WTC11 (cell line): ENCODE measurements around the gene MEN1. TPM values are rescaled to one million over a fixed set of nuclear protein-coding genes. Genes with fewer than 3 reads are reported as not detected.

Experiments
- ATAC-seq: fragments of 200-7000 bp; cut with Tn5 transposase; 2 replicates; pipeline ENCODE4 v1.10.0; 2021; ENCODE audit warnings: mild to moderate bottlenecking, moderate library complexity
- CTCF ChIA-PET: fragments of 300-600 bp; sonication (Branson Sonifier 250); formaldehyde crosslinking; loops from one replicate; lab custom pipeline; 2021; ENCODE audit warnings: antibody characterized with exemption; lab: Charles Lee
- POLR2A ChIA-PET: fragments of 350-600 bp; sonication (Branson Sonifier 250); formaldehyde crosslinking; loops from one replicate; lab custom pipeline; 2021; ENCODE audit warnings: antibody characterized with exemption; lab: Charles Lee
- DNase-seq: peaks from one replicate; pipeline ENCODE4 v3.0.0; 2021; ENCODE audit warnings: low spot score
- H3K27ac Mint-ChIP-seq: 2 replicates; pipeline ENCODE4 v1.8.0; 2021; ENCODE audit warnings: mixed read lengths
- H3K27me3 Mint-ChIP-seq: 2 replicates; pipeline ENCODE4 v1.8.0; 2021; ENCODE audit warnings: low read depth, mild to moderate bottlenecking, moderate library complexity, mixed read lengths
- H3K36me3 Mint-ChIP-seq: 2 replicates; pipeline ENCODE4 v1.8.0; 2021; ENCODE audit warnings: mixed read lengths
- H3K4me1 Mint-ChIP-seq: 2 replicates; pipeline ENCODE4 v1.8.0; 2022; ENCODE audit warnings: mixed read lengths
- H3K4me3 Mint-ChIP-seq: 2 replicates; pipeline ENCODE4 v1.8.0; 2021; ENCODE audit warnings: mild to moderate bottlenecking, moderate library complexity, mixed read lengths
- H3K9me3 Mint-ChIP-seq: 2 replicates; pipeline ENCODE4 v1.8.0; 2021; ENCODE audit warnings: mixed read lengths
- AR ChIP-seq: fragments of 250-450 bp; sonication (Bioruptor Pico); IDR thresholded peaks from 2 replicates; pipeline ENCODE4 v1.9.0; 2021; ENCODE audit warnings: mild to moderate bottlenecking
- IRF1 ChIP-seq: sonication (generic); formaldehyde crosslinking; IDR thresholded peaks from 2 replicates; pipeline ENCODE4 v1.8.0; 2023; ENCODE audit warnings: missing genetic modification reagents
- KAT7 ChIP-seq: sonication (generic); formaldehyde crosslinking; IDR thresholded peaks from 2 replicates; pipeline ENCODE4 v1.8.1; 2023; ENCODE audit warnings: missing genetic modification reagents, mild to moderate bottlenecking, borderline replicate concordance
- PRRX2 ChIP-seq: fragments of 250-450 bp; sonication (Bioruptor Pico); IDR thresholded peaks from 2 replicates; pipeline ENCODE4 v1.8.0; 2021; ENCODE audit warnings: mild to moderate bottlenecking
- STAT6 ChIP-seq: sonication (generic); formaldehyde crosslinking; conservative IDR thresholded peaks from 2 replicates; pipeline ENCODE4 v1.8.1; 2023; ENCODE audit warnings: mild to moderate bottlenecking, low read depth, missing genetic modification reagents, moderate library complexity
- ZMAT4 ChIP-seq: fragments of 250-450 bp; sonication (Bioruptor Pico); IDR thresholded peaks from 2 replicates; pipeline ENCODE4 v1.9.0; 2021; ENCODE audit warnings: mild to moderate bottlenecking
- ZNF416 ChIP-seq: fragments of 250-450 bp; sonication (Bioruptor Pico); IDR thresholded peaks from 2 replicates; pipeline ENCODE4 v1.9.0; 2021; ENCODE audit warnings: mild to moderate bottlenecking, inconsistent platforms
- ZNF425 ChIP-seq: fragments of 250-450 bp; sonication (Bioruptor Pico); conservative IDR thresholded peaks from 2 replicates; pipeline ENCODE4 v1.9.0; 2021; ENCODE audit warnings: mild to moderate bottlenecking
- ZNF532 ChIP-seq: fragments of 250-450 bp; sonication (Bioruptor Pico); IDR thresholded peaks from 2 replicates; pipeline ENCODE4 v1.9.0; 2021; ENCODE audit warnings: mild to moderate bottlenecking, borderline replicate concordance
- ZNF671 ChIP-seq: fragments of 250-450 bp; sonication (Bioruptor Pico); IDR thresholded peaks from 2 replicates; pipeline ENCODE4 v1.8.0; 2021; ENCODE audit warnings: mild to moderate bottlenecking
- total RNA-seq: library from RNA; stranded (reverse); gene quantifications from 3 replicates; pipeline ENCODE4 v1.2.3, GENCODE V29; 2021
- TF ChIP-seq, protein P1 (sequence below): fragments of 250-450 bp; sonication (Bioruptor Pico); IDR thresholded peaks from 2 replicates; pipeline ENCODE4 v1.8.0; 2021; ENCODE audit warnings: mild to moderate bottlenecking
- TF ChIP-seq, protein P2 (sequence below): sonication (generic); formaldehyde crosslinking; IDR thresholded peaks from 2 replicates; pipeline ENCODE4 v1.8.0; 2022; ENCODE audit warnings: missing genetic modification reagents

The MEN1 gene
- total RNA-seq, 1 experiment from 2014 or later: 47.1 TPM

GRCh38 chr11:64762277-64762673 lies 48.1 kb downstream of the MEN1 start:
- ATAC-seq (no peak), DNase-seq (no peak)
- H3K36me3 Mint-ChIP-seq: peaks cover 24% of the 10 kb centered on the region
- peak overlapping the region; percentile 43 for H3K4me3 Mint-ChIP-seq
- peaks cover 82% of the 10 kb centered on the region for H3K4me1 Mint-ChIP-seq
- ChIA-PET POLR2A (interaction anchor here (1.7 to 5.0 kb wide), 2 partner anchors 16 to 18 kb away, joined by 7 to 45 read pairs; partner anchors contain the start of genes RASGRP2 and SF1), CTCF (interaction anchor here (0.5 to 7.5 kb wide), 6 partner anchors 9 to 132 kb away, joined by 3 to 150 read pairs (median 9); partner anchors contain the start of genes RASGRP2 and SF1)
- H3K27me3 Mint-ChIP-seq: no peaks in the 10 kb centered on the region; the same call in 1 of the 2 replicates
- H3K9me3 Mint-ChIP-seq: no peaks in the 10 kb centered on the region
- TF ChIP-seq, protein P1, sequence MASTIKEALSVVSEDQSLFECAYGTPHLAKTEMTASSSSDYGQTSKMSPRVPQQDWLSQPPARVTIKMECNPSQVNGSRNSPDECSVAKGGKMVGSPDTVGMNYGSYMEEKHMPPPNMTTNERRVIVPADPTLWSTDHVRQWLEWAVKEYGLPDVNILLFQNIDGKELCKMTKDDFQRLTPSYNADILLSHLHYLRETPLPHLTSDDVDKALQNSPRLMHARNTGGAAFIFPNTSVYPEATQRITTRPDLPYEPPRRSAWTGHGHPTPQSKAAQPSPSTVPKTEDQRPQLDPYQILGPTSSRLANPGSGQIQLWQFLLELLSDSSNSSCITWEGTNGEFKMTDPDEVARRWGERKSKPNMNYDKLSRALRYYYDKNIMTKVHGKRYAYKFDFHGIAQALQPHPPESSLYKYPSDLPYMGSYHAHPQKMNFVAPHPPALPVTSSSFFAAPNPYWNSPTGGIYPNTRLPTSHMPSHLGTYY (CRISPR knock-in tag): no peak
- TF ChIP-seq IRF1 (CRISPR knock-in tag): no peak
- no peak for TF ChIP-seq STAT6 (CRISPR knock-in tag)
- TF ChIP-seq ZMAT4 (CRISPR knock-in tag): 0 out of 2 replicates have a peak, but pooled peaks have one; percentile 12
- 0 out of 2 replicates have a peak, but pooled peaks have one; percentile 69 for TF ChIP-seq KAT7 (CRISPR knock-in tag)
- no peak for TF ChIP-seq ZNF532 (CRISPR knock-in tag)
- peak; percentile 60; the same call in 1 of the 2 replicates for TF ChIP-seq ZNF425 (CRISPR knock-in tag)
- TF ChIP-seq, protein P2, sequence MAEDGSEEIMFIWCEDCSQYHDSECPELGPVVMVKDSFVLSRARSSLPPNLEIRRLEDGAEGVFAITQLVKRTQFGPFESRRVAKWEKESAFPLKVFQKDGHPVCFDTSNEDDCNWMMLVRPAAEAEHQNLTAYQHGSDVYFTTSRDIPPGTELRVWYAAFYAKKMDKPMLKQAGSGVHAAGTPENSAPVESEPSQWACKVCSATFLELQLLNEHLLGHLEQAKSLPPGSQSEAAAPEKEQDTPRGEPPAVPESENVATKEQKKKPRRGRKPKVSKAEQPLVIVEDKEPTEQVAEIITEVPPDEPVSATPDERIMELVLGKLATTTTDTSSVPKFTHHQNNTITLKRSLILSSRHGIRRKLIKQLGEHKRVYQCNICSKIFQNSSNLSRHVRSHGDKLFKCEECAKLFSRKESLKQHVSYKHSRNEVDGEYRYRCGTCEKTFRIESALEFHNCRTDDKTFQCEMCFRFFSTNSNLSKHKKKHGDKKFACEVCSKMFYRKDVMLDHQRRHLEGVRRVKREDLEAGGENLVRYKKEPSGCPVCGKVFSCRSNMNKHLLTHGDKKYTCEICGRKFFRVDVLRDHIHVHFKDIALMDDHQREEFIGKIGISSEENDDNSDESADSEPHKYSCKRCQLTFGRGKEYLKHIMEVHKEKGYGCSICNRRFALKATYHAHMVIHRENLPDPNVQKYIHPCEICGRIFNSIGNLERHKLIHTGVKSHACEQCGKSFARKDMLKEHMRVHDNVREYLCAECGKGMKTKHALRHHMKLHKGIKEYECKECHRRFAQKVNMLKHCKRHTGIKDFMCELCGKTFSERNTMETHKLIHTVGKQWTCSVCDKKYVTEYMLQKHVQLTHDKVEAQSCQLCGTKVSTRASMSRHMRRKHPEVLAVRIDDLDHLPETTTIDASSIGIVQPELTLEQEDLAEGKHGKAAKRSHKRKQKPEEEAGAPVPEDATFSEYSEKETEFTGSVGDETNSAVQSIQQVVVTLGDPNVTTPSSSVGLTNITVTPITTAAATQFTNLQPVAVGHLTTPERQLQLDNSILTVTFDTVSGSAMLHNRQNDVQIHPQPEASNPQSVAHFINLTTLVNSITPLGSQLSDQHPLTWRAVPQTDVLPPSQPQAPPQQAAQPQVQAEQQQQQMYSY (CRISPR knock-in tag): peak; percentile 54; the same call in 1 of the 2 replicates
- TF ChIP-seq PRRX2 (CRISPR knock-in tag): peak; percentile 8; the same call in 1 of the 2 replicates
- TF ChIP-seq AR (CRISPR knock-in tag): no peak
- peak; percentile 62; the same call in 1 of the 2 replicates for TF ChIP-seq ZNF671 (CRISPR knock-in tag)
- 0 out of 2 replicates have a peak, but pooled peaks have one; percentile 52 for TF ChIP-seq ZNF416 (CRISPR knock-in tag)
- H3K27ac Mint-ChIP-seq: peak overlapping the region; percentile 98
